NT2/D1 (cell line): ENCODE data around the gene CAMK2N2.

Experiments used
- DNase-seq: peaks from one replicate; pipeline ENCODE4 v3.0.0-alpha.2; 2011; ENCODE audit warnings: low read depth, low spot score
- H3K27me3 ChIP-seq: 2 replicates; pipeline ENCODE4 v1.6.0; 2011; ENCODE audit warnings: mild to moderate bottlenecking; ENCODE audit not compliant: insufficient read length, insufficient read depth
- H3K36me3 ChIP-seq: 2 replicates; pipeline ENCODE4 v1.6.1; 2011; ENCODE audit warnings: mild to moderate bottlenecking, low read length, mixed read lengths; ENCODE audit not compliant: insufficient read depth, insufficient read length
- H3K4me1 ChIP-seq: 2 replicates; pipeline ENCODE4 v1.5.1; 2011; ENCODE audit not compliant: insufficient read depth, insufficient read length
- H3K4me3 ChIP-seq: 2 replicates; pipeline ENCODE4 v1.5.1; 2011; ENCODE audit warnings: low read depth; ENCODE audit not compliant: insufficient read length
- H3K9ac ChIP-seq: 2 replicates; pipeline ENCODE4 v1.6.0; 2011; ENCODE audit warnings: low read depth; ENCODE audit not compliant: insufficient read length
- H3K9me3 ChIP-seq: 2 replicates; pipeline ENCODE4 v1.5.1; 2011; ENCODE audit warnings: mild to moderate bottlenecking, low read length; ENCODE audit not compliant: insufficient read depth
- SUZ12 ChIP-seq: IDR thresholded peaks from 2 replicates; pipeline ENCODE4 v1.6.1; 2011; ENCODE audit not compliant: insufficient read length, insufficient read depth; ENCODE audit errors: extremely low read depth
- YY1 ChIP-seq: IDR thresholded peaks from 2 replicates; pipeline ENCODE4 v1.6.1; 2011; ENCODE audit not compliant: insufficient read length, insufficient read depth
- ZNF274 ChIP-seq: IDR thresholded peaks from 2 replicates; pipeline ENCODE4 v1.6.1; 2011; ENCODE audit warnings: mild to moderate bottlenecking, low read depth, low read length

CAMK2N2 gene

GRCh38 chr3:184242297-184242685 is 19.1 kb downstream of the CAMK2N2 start:
- Histone ChIP-seq H3K4me1 (no peaks in the 10 kb centered on the region), H3K36me3 (peaks cover 51% of the 10 kb centered on the region), H3K4me3 (no peak overlapping the region), H3K9me3 (no peaks in the 10 kb centered on the region), H3K9ac (no peak overlapping the region), H3K27me3 (no peaks in the 10 kb centered on the region)
- TF ChIP-seq YY1 (no peak), SUZ12 (no peak), ZNF274 (no peak)
- no peak for DNase-seq

GRCh38 chr3:184241447-184242296 is 19.7 kb downstream of the CAMK2N2 start:
- no peak for DNase-seq
- peaks cover 51% of the 10 kb centered on the region for H3K36me3 ChIP-seq
- no peak for TF ChIP-seq SUZ12
- TF ChIP-seq ZNF274 = no peak
- TF ChIP-seq YY1 = no peak

GRCh38 chr3:184241141-184241446 is 20.3 kb downstream of the CAMK2N2 start:
- Histone ChIP-seq H3K4me3 (no peak overlapping the region), H3K36me3 (peaks cover 50% of the 10 kb centered on the region), H3K27me3 (no peaks in the 10 kb centered on the region), H3K9me3 (no peaks in the 10 kb centered on the region), H3K4me1 (no peaks in the 10 kb centered on the region), H3K9ac (no peak overlapping the region)
- no peak for DNase-seq
- TF ChIP-seq YY1 (no peak), ZNF274 (no peak), SUZ12 (no peak)

More at GRCh38 chr3:184241447-184242296, 19.7 kb downstream of the CAMK2N2 start:
- Histone ChIP-seq H3K4me1 (no peaks in the 10 kb centered on the region), H3K4me3 (no peak overlapping the region), H3K9me3 (no peaks in the 10 kb centered on the region), H3K27me3 (no peaks in the 10 kb centered on the region), H3K9ac (no peak overlapping the region)

- H3K36me3 ChIP-seq = peaks cover 45% of the 10 kb centered on the region
- H3K9me3 ChIP-seq = no peaks in the 10 kb centered on the region
- TF ChIP-seq SUZ12 = no peak
- TF ChIP-seq YY1 = no peak
- TF ChIP-seq ZNF274 = no peak
- H3K4me3 ChIP-seq = no peak overlapping the region
- no peaks in the 10 kb centered on the region for H3K4me1 ChIP-seq
- H3K9ac ChIP-seq = no peak overlapping the region
- DNase-seq = no peak
- no peaks in the 10 kb centered on the region for H3K27me3 ChIP-seq
These were observed 20.8 kb downstream of the CAMK2N2 start for GRCh38 chr3:184240384-184241140.

- no peaks in the 10 kb centered on the region for H3K4me1 ChIP-seq
- H3K36me3 ChIP-seq = peaks cover 36% of the 10 kb centered on the region
- no peak overlapping the region for H3K4me3 ChIP-seq
- no peaks in the 10 kb centered on the region for H3K9me3 ChIP-seq
- DNase-seq = no peak
- TF ChIP-seq YY1 (no peak), SUZ12 (no peak), ZNF274 (no peak)
- H3K27me3 ChIP-seq = peaks cover 2% of the 10 kb centered on the region
- no peak overlapping the region for H3K9ac ChIP-seq
These were observed 21.6 kb downstream of the CAMK2N2 start for GRCh38 chr3:184239708-184240107.

GRCh38 chr3:184239221-184239620 is 22.1 kb downstream of the CAMK2N2 start:
- Histone ChIP-seq H3K27me3 (peaks cover 2% of the 10 kb centered on the region), H3K36me3 (peaks cover 31% of the 10 kb centered on the region), H3K9ac (no peak overlapping the region), H3K4me3 (no peak overlapping the region), H3K9me3 (no peaks in the 10 kb centered on the region), H3K4me1 (no peaks in the 10 kb centered on the region)
- DNase-seq = no peak
- no peak for TF ChIP-seq SUZ12
- no peak for TF ChIP-seq ZNF274
- no peak for TF ChIP-seq YY1

- no peak for DNase-seq
- no peaks in the 10 kb centered on the region for H3K4me1 ChIP-seq
- H3K9ac ChIP-seq = no peak overlapping the region
- TF ChIP-seq YY1 (no peak), ZNF274 (no peak), SUZ12 (no peak)
- peaks cover 9% of the 10 kb centered on the region for H3K27me3 ChIP-seq
- no peak overlapping the region for H3K4me3 ChIP-seq
- H3K36me3 ChIP-seq = peaks cover 23% of the 10 kb centered on the region
- H3K9me3 ChIP-seq = no peaks in the 10 kb centered on the region
These were observed 23.0 kb downstream of the CAMK2N2 start for GRCh38 chr3:184238246-184238818.
